ENCODE results near the gene COG8.
"Not testable (repeated sequence)": the region's sequence is repeated elsewhere in the genome, so short reads cannot be mapped to it uniquely, and the experiment has no call there.

The COG8 gene

GRCh38 chr16:69367980-69368379 lies 28.6 kb upstream of the COG8 start:
- no peak overlapping the region for H3K4me3 Mint-ChIP-seq
- H3K27me3 Mint-ChIP-seq (ENCODE audit: low read depth): no peaks in the 10 kb centered on the region
- H3K27ac Mint-ChIP-seq: no peak overlapping the region
- no peaks in the 10 kb centered on the region for H3K9me3 Mint-ChIP-seq
- TF ChIP-seq CTCF (IDR thresholded peaks at IDR 0.05; ENCODE audit: unreplicated experiment in 3 of 3): no peak
- H3K36me3 Mint-ChIP-seq (ENCODE audit: low read depth): peaks cover 77% of the 10 kb centered on the region
- H3K4me1 Mint-ChIP-seq: no peaks in the 10 kb centered on the region

GRCh38 chr16:69366431-69366830 lies 27.1 kb upstream of the COG8 start:
- TF ChIP-seq CTCF (IDR thresholded peaks at IDR 0.05; ENCODE audit: unreplicated experiment in 3 of 3): no peak
- no peaks in the 10 kb centered on the region for H3K9me3 Mint-ChIP-seq
- no peak overlapping the region for H3K4me3 Mint-ChIP-seq
- no peaks in the 10 kb centered on the region for H3K27me3 Mint-ChIP-seq (ENCODE audit: low read depth)
- no peaks in the 10 kb centered on the region for H3K4me1 Mint-ChIP-seq
- no peak overlapping the region for H3K27ac Mint-ChIP-seq
- peaks cover 71% of the 10 kb centered on the region for H3K36me3 Mint-ChIP-seq (ENCODE audit: low read depth)

GRCh38 chr16:69365901-69366300 lies 26.5 kb upstream of the COG8 start:
- Mint-ChIP-seq H3K4me1 (no peaks in the 10 kb centered on the region), H3K27me3 (ENCODE audit: low read depth) (no peaks in the 10 kb centered on the region), H3K9me3 (no peaks in the 10 kb centered on the region), H3K27ac (no peak overlapping the region), H3K4me3 (no peak overlapping the region), H3K36me3 (ENCODE audit: low read depth) (peaks cover 72% of the 10 kb centered on the region)
- no peak for TF ChIP-seq CTCF (IDR thresholded peaks at IDR 0.05; ENCODE audit: unreplicated experiment in 3 of 3)

GRCh38 chr16:69364088-69364487 lies 24.7 kb upstream of the COG8 start:
- Mint-ChIP-seq H3K4me1 (no peaks in the 10 kb centered on the region), H3K27me3 (ENCODE audit: low read depth) (no peaks in the 10 kb centered on the region), H3K4me3 (no peak overlapping the region), H3K27ac (no peak overlapping the region), H3K36me3 (ENCODE audit: low read depth) (peaks cover 58% of the 10 kb centered on the region), H3K9me3 (no peaks in the 10 kb centered on the region)
- no peak for TF ChIP-seq CTCF (IDR thresholded peaks at IDR 0.05; ENCODE audit: unreplicated experiment in 3 of 3)

- TF ChIP-seq CTCF (IDR thresholded peaks at IDR 0.05; ENCODE audit: unreplicated experiment in 3 of 3): no peak
- Mint-ChIP-seq H3K4me3 (no peak overlapping the region), H3K27ac (no peak overlapping the region), H3K9me3 (no peaks in the 10 kb centered on the region), H3K27me3 (ENCODE audit: low read depth) (no peaks in the 10 kb centered on the region), H3K36me3 (ENCODE audit: low read depth) (peaks cover 50% of the 10 kb centered on the region), H3K4me1 (no peaks in the 10 kb centered on the region)
Measured at GRCh38 chr16:69363281-69363717, 23.9 kb upstream of the COG8 start.

- not testable (repeated sequence) for H3K27ac Mint-ChIP-seq; H3K27me3 Mint-ChIP-seq (ENCODE audit: low read depth); H3K9me3 Mint-ChIP-seq; H3K4me3 Mint-ChIP-seq
- H3K36me3 Mint-ChIP-seq (ENCODE audit: low read depth): peaks cover 41% of the 10 kb centered on the region
- H3K4me1 Mint-ChIP-seq: peaks cover 18% of the 10 kb centered on the region
Measured at GRCh38 chr16:69360070-69360469, 20.7 kb upstream of the COG8 start.
